GM19351 (cell line): ENCODE data around the gene SLC46A2.

Experiments
- ATAC-seq: cut with Tn5 transposase; IDR thresholded peaks from one replicate; pipeline ENCODE4 v1.9.1; 2021; ENCODE audit warnings: mild to moderate bottlenecking, moderate library complexity; ENCODE audit not compliant: unreplicated experiment

SLC46A2 gene, protein sequence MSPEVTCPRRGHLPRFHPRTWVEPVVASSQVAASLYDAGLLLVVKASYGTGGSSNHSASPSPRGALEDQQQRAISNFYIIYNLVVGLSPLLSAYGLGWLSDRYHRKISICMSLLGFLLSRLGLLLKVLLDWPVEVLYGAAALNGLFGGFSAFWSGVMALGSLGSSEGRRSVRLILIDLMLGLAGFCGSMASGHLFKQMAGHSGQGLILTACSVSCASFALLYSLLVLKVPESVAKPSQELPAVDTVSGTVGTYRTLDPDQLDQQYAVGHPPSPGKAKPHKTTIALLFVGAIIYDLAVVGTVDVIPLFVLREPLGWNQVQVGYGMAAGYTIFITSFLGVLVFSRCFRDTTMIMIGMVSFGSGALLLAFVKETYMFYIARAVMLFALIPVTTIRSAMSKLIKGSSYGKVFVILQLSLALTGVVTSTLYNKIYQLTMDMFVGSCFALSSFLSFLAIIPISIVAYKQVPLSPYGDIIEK

DNA sequence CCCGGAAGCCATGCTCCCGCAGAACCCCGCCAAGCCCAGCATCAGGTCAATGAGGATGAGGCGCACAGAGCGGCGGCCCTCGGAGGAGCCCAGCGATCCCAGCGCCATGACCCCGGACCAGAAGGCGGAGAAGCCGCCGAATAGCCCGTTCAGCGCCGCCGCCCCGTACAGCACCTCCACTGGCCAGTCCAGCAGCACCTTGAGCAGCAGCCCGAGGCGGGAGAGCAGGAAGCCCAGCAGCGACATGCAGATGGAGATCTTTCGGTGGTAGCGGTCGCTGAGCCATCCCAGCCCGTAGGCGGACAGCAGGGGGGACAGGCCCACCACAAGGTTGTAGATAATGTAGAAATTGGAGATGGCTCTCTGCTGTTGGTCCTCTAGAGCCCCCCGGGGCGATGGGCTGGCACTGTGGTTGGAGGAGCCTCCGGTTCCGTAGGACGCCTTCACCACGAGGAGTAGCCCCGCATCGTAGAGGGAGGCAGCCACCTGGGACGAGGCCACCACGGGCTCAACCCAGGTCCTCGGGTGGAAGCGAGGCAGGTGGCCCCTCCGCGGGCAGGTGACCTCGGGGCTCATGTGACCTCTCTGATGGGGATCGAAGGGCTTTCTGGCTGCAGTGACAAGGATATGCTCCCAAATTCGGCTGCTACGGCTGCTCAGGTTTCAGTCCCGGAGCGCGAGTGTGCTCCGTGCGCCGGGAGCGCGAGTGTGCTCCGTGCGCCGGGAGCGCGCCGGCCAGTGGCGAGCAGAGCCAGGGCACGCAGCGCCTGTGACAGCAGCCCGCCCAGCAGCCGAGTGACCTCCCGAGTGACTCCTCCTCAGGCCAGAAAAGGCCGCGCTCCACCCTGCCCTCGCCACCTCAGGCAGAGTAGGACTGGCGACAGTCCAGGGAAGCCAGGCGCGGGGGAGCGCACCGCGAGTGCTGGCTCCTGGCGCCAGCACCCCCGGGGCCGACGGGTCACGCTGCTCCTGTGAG lies at the start of gene SLC46A2:
Gene SLC46A2 (minus strand): TSS at position 771 of the 976 bp plus-strand sequence. CDS start 195 bp downstream, at position 576.
- ATAC-seq = no peak

GRCh38 chr9:112939418-112939817 lies 48.7 kb upstream of the SLC46A2 start:
- no peak for ATAC-seq

DNA sequence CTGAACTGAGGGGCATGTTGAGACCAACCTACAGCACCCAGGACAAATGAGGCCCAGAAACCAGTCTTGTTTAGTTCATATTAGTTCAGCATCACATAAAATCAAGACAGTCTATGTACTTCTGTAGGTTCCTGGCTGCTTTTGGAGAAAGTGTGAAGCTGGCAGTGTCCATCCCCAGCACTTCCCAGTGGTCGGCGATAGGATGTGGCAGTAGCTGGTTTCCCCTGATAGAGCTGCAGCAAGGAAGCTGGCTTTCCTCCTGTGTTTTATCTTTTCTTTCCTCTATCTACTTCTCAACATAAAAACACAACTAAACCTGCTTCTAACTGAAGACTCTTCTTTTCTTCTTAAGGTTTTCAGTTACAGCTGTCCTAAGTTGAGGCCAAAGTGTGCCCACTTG lies 43.0 kb upstream of the SLC46A2 start:
- no peak for ATAC-seq

- ATAC-seq = no peak
Observed at GRCh38 chr9:112925058-112925641, 34.5 kb upstream of the SLC46A2 start.

DNA sequence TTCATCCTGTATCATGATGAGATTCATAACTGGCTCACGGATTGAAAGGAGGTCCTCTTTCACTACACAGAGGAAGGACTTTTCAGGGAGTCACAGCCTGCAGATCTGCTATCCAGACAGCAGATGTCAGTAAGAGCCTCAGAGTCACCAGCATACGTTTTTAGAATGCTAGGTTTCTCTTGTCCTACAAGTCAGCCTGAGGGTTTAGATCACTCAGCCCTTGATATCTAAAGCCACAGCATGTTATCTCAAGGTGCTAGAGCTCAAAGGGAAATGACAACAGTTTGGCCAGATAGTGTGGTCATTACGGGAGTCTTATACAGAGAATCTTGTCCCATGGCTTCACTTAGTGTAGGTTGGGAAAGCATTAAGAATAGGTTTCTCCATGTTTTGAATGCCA lies 30.9 kb upstream of the SLC46A2 start:
- no peak for ATAC-seq

DNA sequence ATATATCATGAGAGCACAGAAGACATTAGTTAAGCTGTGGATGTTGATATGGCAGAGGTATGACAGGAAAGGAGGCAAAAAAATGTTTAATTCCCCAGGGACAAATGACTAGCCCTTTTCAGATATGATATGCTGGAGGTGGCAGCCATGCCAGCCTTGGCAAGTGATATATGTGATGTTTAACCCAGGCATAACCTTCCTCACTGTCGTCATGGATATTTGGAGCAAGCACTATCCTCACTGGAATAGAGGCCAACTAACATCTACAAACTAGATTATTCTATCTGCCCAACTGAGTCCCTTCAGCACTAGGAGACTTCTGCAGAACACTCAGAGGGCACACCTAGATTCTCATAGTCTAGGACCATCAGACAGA lies 27.3 kb upstream of the SLC46A2 start:
- no peak for ATAC-seq

DNA sequence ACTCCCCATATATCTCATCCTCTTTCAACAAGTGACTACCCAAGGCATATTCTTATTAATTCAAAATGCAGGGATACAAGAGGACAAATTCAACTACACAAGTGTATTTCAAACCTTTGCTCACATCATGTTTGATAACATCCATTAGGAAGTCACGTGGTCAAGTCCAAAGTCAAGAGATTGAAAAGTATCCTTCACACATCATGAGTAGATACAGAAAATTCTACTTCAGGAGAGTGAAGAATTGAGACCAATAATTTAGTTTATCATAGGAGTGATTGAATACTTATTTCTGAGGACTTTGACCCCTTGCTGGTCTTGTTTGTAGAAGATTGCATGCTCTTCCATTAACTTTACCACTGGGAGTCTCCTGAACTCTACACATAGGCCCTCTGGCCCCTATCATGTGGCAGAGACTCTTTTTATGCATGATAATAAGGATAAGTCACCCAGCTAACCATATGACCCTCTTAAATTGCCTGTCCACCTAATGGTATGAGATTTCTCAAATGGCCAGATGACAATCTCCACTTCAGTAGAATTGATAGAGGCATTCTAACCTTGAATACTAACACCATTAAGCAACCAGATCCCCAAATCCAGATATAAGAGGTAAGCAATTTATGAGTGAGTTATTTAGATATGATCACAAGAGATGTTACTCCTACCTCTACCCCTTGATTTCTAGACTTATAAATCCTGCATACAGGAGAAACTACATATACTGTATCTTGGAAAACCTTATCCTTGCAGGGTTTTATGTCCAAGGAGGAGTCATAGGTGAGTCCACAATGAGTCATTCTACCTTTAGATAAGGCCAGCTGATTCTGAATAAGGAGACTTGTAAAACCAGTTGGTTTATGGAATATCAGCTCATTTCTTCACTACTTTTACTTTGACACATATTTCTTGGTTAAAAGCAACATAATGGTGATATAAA lies 26.6 kb upstream of the SLC46A2 start:
- no peak for ATAC-seq

DNA sequence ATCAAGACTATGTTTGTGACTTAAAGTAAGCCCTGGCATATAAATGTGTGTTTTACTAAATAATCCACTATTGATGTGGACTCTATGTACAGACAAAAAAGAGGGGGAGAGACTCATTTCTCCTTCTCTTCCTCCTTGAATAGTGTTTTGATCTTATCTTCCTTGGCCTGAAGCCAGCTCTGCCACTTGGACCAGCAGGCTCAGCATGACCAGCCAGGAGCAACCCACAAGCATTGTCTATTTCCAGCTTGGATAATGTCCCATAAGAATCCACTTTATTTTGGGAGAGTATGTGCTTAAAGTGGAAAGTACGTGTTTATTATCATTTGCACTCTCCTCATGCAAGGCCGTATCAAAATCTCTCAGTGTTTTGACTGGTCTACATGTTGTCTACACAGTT lies 23.8 kb upstream of the SLC46A2 start:
- no peak for ATAC-seq

GRCh38 chr9:112913326-112913725 lies 22.6 kb upstream of the SLC46A2 start:
- no peak for ATAC-seq

- no peak for ATAC-seq
Observed at GRCh38 chr9:112912636-112913035, 22.0 kb upstream of the SLC46A2 start.

- ATAC-seq = no peak
Observed at GRCh38 chr9:112911736-112912135, 21.1 kb upstream of the SLC46A2 start.

GRCh38 chr9:112905084-112905483 lies 14.4 kb upstream of the SLC46A2 start:
- no peak for ATAC-seq

- no peak for ATAC-seq
Observed at GRCh38 chr9:112900901-112901300, 10.2 kb upstream of the SLC46A2 start.

GRCh38 chr9:112900488-112900887 lies 9.8 kb upstream of the SLC46A2 start:
- no peak for ATAC-seq

DNA sequence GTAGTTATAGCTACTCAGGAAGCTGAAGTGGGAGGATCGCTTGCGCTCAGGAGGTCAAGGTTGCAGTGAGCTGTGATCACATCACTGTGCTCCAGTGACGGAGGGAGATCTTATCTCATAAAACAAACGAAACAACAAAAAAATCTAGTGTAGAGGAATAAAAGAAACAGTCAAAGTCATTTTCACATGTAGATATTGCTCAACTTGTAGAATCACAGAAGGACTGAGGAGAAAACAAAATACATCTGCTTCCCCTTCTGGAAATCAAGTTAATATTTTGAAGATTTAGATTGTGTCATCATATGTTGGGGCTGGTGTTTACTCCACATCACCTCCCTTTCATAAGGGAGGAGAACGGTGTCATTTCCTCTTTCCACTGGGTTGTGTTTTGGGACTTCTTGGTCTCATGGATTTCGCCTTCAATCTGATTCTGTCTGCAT lies 8.2 kb upstream of the SLC46A2 start:
- ATAC-seq = no peak

DNA sequence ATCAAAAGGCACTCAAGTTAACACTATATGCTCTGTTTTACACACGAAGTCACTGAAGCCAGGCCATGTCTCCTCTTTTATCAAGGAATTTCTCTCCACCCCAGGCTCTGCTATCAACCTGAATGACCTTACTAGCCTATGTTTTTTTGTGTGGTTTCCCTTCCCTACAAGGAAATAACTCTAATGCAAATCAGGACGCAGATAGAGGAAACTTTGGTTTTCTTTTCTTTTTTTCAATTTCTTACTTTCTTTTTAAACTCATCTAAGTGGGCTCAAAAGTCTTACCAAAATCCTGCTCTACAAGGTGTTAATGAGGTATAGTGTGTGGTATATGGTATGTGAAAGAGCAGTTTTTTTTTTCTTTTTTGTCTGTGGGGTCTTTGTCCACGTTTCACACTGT lies 5.5 kb upstream of the SLC46A2 start:
- ATAC-seq = no peak

DNA sequence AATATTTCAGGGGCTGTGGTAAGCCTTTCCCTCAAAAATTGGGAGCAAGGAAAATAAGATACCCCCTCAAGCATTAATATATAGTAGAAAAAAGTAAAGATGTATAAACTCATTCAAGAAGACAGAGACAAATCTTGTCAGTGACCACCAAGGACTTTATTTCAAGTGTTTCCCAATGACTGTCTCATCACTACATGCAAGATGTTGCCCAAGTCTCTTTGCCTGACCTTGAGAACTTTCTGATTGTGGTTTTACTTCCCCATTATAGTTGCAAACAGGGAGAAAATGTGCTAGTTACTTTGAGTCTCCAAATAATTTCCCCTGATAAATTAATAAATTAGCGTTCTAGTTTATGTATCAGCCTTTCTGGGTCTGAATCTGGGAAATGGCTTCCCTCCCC lies 4.0 kb upstream of the SLC46A2 start:
- no peak for ATAC-seq

GRCh38 chr9:112894041-112894440 lies 3.4 kb upstream of the SLC46A2 start:
- ATAC-seq = no peak

DNA sequence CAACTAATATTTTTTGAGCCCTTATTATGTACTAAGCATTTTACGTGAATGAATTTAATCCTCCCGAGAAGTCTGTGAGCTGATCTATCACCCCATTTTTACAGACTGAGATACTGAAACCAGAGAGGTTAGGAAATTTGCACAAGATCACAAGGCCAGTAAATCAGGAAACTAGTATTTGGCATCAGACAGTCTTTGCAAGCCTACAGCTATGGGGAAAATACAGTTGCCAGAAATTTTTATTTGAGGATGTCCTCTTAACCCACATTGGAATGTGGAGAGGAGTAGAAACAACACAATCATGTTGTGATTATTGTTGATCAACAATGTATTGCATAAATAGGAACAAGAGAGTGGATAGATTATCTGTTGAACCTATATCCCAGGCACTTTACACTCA lies 2.3 kb upstream of the SLC46A2 start:
- ATAC-seq = no peak

DNA sequence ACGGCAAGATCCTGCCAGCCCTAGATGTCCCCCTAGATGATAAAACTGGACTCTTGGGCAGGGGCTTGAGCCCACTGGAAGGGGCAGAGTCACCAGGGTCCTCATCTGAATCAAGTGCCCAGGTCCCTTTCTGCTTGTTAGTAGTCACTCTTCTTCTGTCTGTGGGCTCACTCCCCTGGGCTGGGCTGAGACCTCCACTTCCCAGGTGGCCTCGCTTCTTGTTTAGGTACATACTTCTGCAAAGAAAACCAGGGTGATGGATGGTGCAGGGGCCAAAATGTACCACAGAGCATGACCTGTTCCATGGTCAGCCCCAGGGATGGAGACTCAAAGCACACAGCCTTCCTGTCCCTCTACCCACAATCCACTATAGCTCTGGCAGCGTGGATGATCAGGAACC lies 845 bp upstream of the SLC46A2 start:
- no peak for ATAC-seq
